ENCODE results near the gene TEX13B.
"Not testable (repeated sequence)": the region's sequence is repeated elsewhere in the genome, so short reads cannot be mapped to it uniquely, and the experiment has no call there.

Gene TEX13B

GRCh38 chrX:107985033-107985432, 2.9 kb upstream of the TEX13B start:
- TF ChIP-seq CTCF (IDR thresholded peaks at IDR 0.05; ENCODE audit: low read depth, low read length) = no peak
- peak in 1 of 2 donors; percentile 7 for DNase-seq (ENCODE audit: low read depth in 2 of 2)
- no peak overlapping the region for H3K4me3 ChIP-seq (replicated peaks in 1 of 2; ENCODE audit: low read depth in 2 of 2, low read length in 2 of 2)

GRCh38 chrX:107979534-107979933, 2.6 kb downstream of the TEX13B start:
- TF ChIP-seq CTCF (IDR thresholded peaks at IDR 0.05; ENCODE audit: low read depth, low read length) = no peak
- H3K4me3 ChIP-seq (replicated peaks in 1 of 2; ENCODE audit: low read depth in 2 of 2, low read length in 2 of 2) = no peak overlapping the region
- DNase-seq (ENCODE audit: low read depth in 2 of 2) = no peak

- H3K4me3 ChIP-seq (replicated peaks in 1 of 2; ENCODE audit: low read depth in 2 of 2, low read length in 2 of 2) = no peak overlapping the region
- TF ChIP-seq CTCF (IDR thresholded peaks at IDR 0.05; ENCODE audit: low read depth, low read length) = peak; percentile 57
- peak; percentile 59 to 60 for DNase-seq (ENCODE audit: low read depth in 2 of 2)
Observed at GRCh38 chrX:107978707-107979307, 3.4 kb downstream of the TEX13B start.

GRCh38 chrX:107978071-107978470, 4.1 kb downstream of the TEX13B start:
- DNase-seq (ENCODE audit: low read depth in 2 of 2) = no peak
- TF ChIP-seq CTCF (IDR thresholded peaks at IDR 0.05; ENCODE audit: low read depth, low read length) = no peak
- H3K4me3 ChIP-seq (replicated peaks in 1 of 2; ENCODE audit: low read depth in 2 of 2, low read length in 2 of 2) = no peak overlapping the region

GRCh38 chrX:107971636-107972035, 10.5 kb downstream of the TEX13B start:
- TF ChIP-seq CTCF (IDR thresholded peaks at IDR 0.05; ENCODE audit: low read depth, low read length) = no peak
- peak in 1 of 2 donors; percentile 47 for DNase-seq (ENCODE audit: low read depth in 2 of 2)
- no peak overlapping the region for H3K4me3 ChIP-seq (replicated peaks in 1 of 2; ENCODE audit: low read depth in 2 of 2, low read length in 2 of 2)

- H3K4me3 ChIP-seq (replicated peaks in 1 of 2; ENCODE audit: low read depth in 2 of 2, low read length in 2 of 2) = no peak overlapping the region
- no peak for DNase-seq (ENCODE audit: low read depth in 2 of 2)
- no peak for TF ChIP-seq CTCF (IDR thresholded peaks at IDR 0.05; ENCODE audit: low read depth, low read length)
Observed at GRCh38 chrX:107970073-107970472, 12.1 kb downstream of the TEX13B start.

GRCh38 chrX:107968623-107969022, 13.5 kb downstream of the TEX13B start:
- H3K4me3 ChIP-seq (replicated peaks in 1 of 2; ENCODE audit: low read depth in 2 of 2, low read length in 2 of 2) = no peak overlapping the region
- no peak for TF ChIP-seq CTCF (IDR thresholded peaks at IDR 0.05; ENCODE audit: low read depth, low read length)
- no peak for DNase-seq (ENCODE audit: low read depth in 2 of 2)

- DNase-seq (ENCODE audit: low read depth in 2 of 2); H3K4me3 ChIP-seq (replicated peaks in 1 of 2; ENCODE audit: low read depth in 2 of 2, low read length in 2 of 2): not testable (repeated sequence)
Observed at GRCh38 chrX:107955337-107955736, 26.8 kb downstream of the TEX13B start.

Data from cardiac fibroblast (primary cell).